ENCODE results near the gene BBS9.

BBS9 gene

GRCh38 chr7:33128631-33128989, 754 bp upstream of the BBS9 start:
- H3K4me3 ChIP-seq (ENCODE audit: low read length) = peak overlapping the region; percentile 85
- peak overlapping the region; percentile 75 for H3K4me2 ChIP-seq (ENCODE audit: low read depth, low read length)
- H3K9me2 ChIP-seq (replicated peaks; ENCODE audit: insufficient read depth, low read length) = no peaks in the 10 kb centered on the region
- peaks cover 3% of the 10 kb centered on the region; the same call in 1 of the 2 replicates for H3F3A ChIP-seq (ENCODE audit: insufficient read depth, low read length)
- no peaks in the 10 kb centered on the region for H3K27me3 ChIP-seq (replicated peaks; ENCODE audit: insufficient read depth, low read length)
- H4K20me1 ChIP-seq (ENCODE audit: insufficient read depth, low read length) = no peaks in the 10 kb centered on the region
- peak overlapping the region; percentile 69; the same call in 1 of the 2 replicates for H3K9ac ChIP-seq (ENCODE audit: low read length)
- H3K27ac ChIP-seq (ENCODE audit: low read length) = peak overlapping the region; percentile 63; the same call in 1 of the 2 replicates
- peak overlapping the region; percentile 96 for H2AFZ ChIP-seq (ENCODE audit: low read length)
- DNase-seq = no peak
- H3K79me2 ChIP-seq (ENCODE audit: low read length) = no peaks in the 10 kb centered on the region
- H3K9me3 ChIP-seq (replicated peaks; ENCODE audit: insufficient read depth, low read length) = no peaks in the 10 kb centered on the region
- TF ChIP-seq EZH2 (optimal IDR thresholded peaks at IDR 0.05; ENCODE audit: low read depth, low read length) = no peak
- no peak for TF ChIP-seq CTCF (IDR thresholded peaks at IDR 0.05; ENCODE audit: low read length)
- TF ChIP-seq EZH2phosphoT487 (IDR thresholded peaks at IDR 0.05; ENCODE audit: low read length) = no peak
- peaks cover 5% of the 10 kb centered on the region; the same call in 1 of the 2 replicates for H3K4me1 ChIP-seq (ENCODE audit: low read length)
- no peaks in the 10 kb centered on the region for H3K36me3 ChIP-seq (replicated peaks; ENCODE audit: insufficient read depth, low read length)

- TF ChIP-seq EZH2 (optimal IDR thresholded peaks at IDR 0.05; ENCODE audit: low read depth, low read length) = no peak
- no peak for TF ChIP-seq CTCF (IDR thresholded peaks at IDR 0.05; ENCODE audit: low read length)
- Histone ChIP-seq H3K9ac (ENCODE audit: low read length) (peak overlapping the region; percentile 69; the same call in 1 of the 2 replicates), H3K9me3 (replicated peaks; ENCODE audit: insufficient read depth, low read length) (no peaks in the 10 kb centered on the region), H4K20me1 (ENCODE audit: insufficient read depth, low read length) (no peaks in the 10 kb centered on the region), H3K36me3 (replicated peaks; ENCODE audit: insufficient read depth, low read length) (no peaks in the 10 kb centered on the region), H3K79me2 (ENCODE audit: low read length) (no peaks in the 10 kb centered on the region), H3K4me1 (ENCODE audit: low read length) (peaks cover 5% of the 10 kb centered on the region; the same call in 1 of the 2 replicates), H3K4me3 (ENCODE audit: low read length) (peak overlapping the region; percentile 85), H3F3A (ENCODE audit: insufficient read depth, low read length) (peaks cover 3% of the 10 kb centered on the region; the same call in 1 of the 2 replicates), H3K27ac (ENCODE audit: low read length) (peak overlapping the region; percentile 63; the same call in 1 of the 2 replicates), H3K9me2 (replicated peaks; ENCODE audit: insufficient read depth, low read length) (no peaks in the 10 kb centered on the region), H3K4me2 (ENCODE audit: low read depth, low read length) (peak overlapping the region; percentile 75), H2AFZ (ENCODE audit: low read length) (peak overlapping the region; percentile 96), H3K27me3 (replicated peaks; ENCODE audit: insufficient read depth, low read length) (no peaks in the 10 kb centered on the region)
- no peak for DNase-seq
Observed at GRCh38 chr7:33129806-33130153, 416 bp downstream of the BBS9 start.

- no peaks in the 10 kb centered on the region for H3K79me2 ChIP-seq (ENCODE audit: low read length)
- no peaks in the 10 kb centered on the region for H3K27me3 ChIP-seq (replicated peaks; ENCODE audit: insufficient read depth, low read length)
- H3K4me1 ChIP-seq (ENCODE audit: low read length) = peaks cover 5% of the 10 kb centered on the region; the same call in 1 of the 2 replicates
- H3K27ac ChIP-seq (ENCODE audit: low read length) = no peak overlapping the region
- H2AFZ ChIP-seq (ENCODE audit: low read length) = peak overlapping the region; percentile 96
- H3K9me2 ChIP-seq (replicated peaks; ENCODE audit: insufficient read depth, low read length) = no peaks in the 10 kb centered on the region
- H3K36me3 ChIP-seq (replicated peaks; ENCODE audit: insufficient read depth, low read length) = no peaks in the 10 kb centered on the region
- no peak for DNase-seq
- H3K4me2 ChIP-seq (ENCODE audit: low read depth, low read length) = peak overlapping the region; percentile 75
- peak overlapping the region; percentile 69; the same call in 1 of the 2 replicates for H3K9ac ChIP-seq (ENCODE audit: low read length)
- TF ChIP-seq CTCF (IDR thresholded peaks at IDR 0.05; ENCODE audit: low read length) (no peak), EZH2phosphoT487 (IDR thresholded peaks at IDR 0.05; ENCODE audit: low read length) (no peak), EZH2 (optimal IDR thresholded peaks at IDR 0.05; ENCODE audit: low read depth, low read length) (no peak)
- H4K20me1 ChIP-seq (ENCODE audit: insufficient read depth, low read length) = no peaks in the 10 kb centered on the region
- H3K9me3 ChIP-seq (replicated peaks; ENCODE audit: insufficient read depth, low read length) = no peaks in the 10 kb centered on the region
- peaks cover 3% of the 10 kb centered on the region; the same call in 1 of the 2 replicates for H3F3A ChIP-seq (ENCODE audit: insufficient read depth, low read length)
- H3K4me3 ChIP-seq (ENCODE audit: low read length) = peak overlapping the region; percentile 85
Observed at GRCh38 chr7:33130184-33130583, 820 bp downstream of the BBS9 start.
